NOMO-1 (cell line): ENCODE measurements around the gene FAM234B.
A peak's percentile ranks its signal among the peaks of the same experiment; 100 is the strongest.

ENCODE experiments used
- DNase-seq, 2 experiments: peaks; one replicate each; lab custom pipeline; 2025; ENCODE audit not compliant: unreplicated experiment in 2 of 2; lab: John Stamatoyannopoulos, UW

FAM234B gene

GRCh38 chr12:13088496-13088895, 44.3 kb downstream of the FAM234B start:
- DNase-seq, result no peak

GRCh38 chr12:13090054-13090453, 45.9 kb downstream of the FAM234B start:
- DNase-seq, result peak in 1 of 2 experiments; percentile 48

- no peak for DNase-seq
These were observed 47.7 kb downstream of the FAM234B start for GRCh38 chr12:13091832-13092231.

GRCh38 chr12:13093191-13093847, 49.1 kb downstream of the FAM234B start:
- no peak for DNase-seq

- DNase-seq, result no peak
These were observed 49.7 kb downstream of the FAM234B start for GRCh38 chr12:13093848-13094220.

- peak; percentile 52 to 90 for DNase-seq
These were observed 50.2 kb downstream of the FAM234B start for GRCh38 chr12:13094367-13094766.

GRCh38 chr12:13095266-13095995, 51.2 kb downstream of the FAM234B start:
- no peak for DNase-seq

- peak; percentile 33 to 66 for DNase-seq
These were observed 53.4 kb downstream of the FAM234B start for GRCh38 chr12:13097491-13098011.

GRCh38 chr12:13099066-13099843, 55.1 kb downstream of the FAM234B start:
- DNase-seq, result peak; percentile 73 to 81

GRCh38 chr12:13099844-13100604, 55.8 kb downstream of the FAM234B start:
- no peak for DNase-seq

- no peak for DNase-seq
These were observed 56.4 kb downstream of the FAM234B start for GRCh38 chr12:13100605-13100881.

GRCh38 chr12:13100882-13101769, 56.9 kb downstream of the FAM234B start:
- peak; percentile 91 to 98 for DNase-seq

GRCh38 chr12:13101821-13102375, 57.7 kb downstream of the FAM234B start:
- DNase-seq, result peak in 1 of 2 experiments; percentile 39

GRCh38 chr12:13102461-13103195, 58.4 kb downstream of the FAM234B start:
- DNase-seq, result no peak

- no peak for DNase-seq
These were observed 59.3 kb downstream of the FAM234B start, which contains the start of gene GSG1 for GRCh38 chr12:13103391-13104033. GSG1 (minus strand) TSS chr12:13103667; CDS start chr12:13103512, 155 bp downstream.

- DNase-seq, result peak; percentile 13 to 24
These were observed 60.2 kb downstream of the FAM234B start for GRCh38 chr12:13104409-13104808.

- no peak for DNase-seq
These were observed 61.6 kb downstream of the FAM234B start for GRCh38 chr12:13105781-13106180.

GRCh38 chr12:13106666-13107065, 62.5 kb downstream of the FAM234B start:
- no peak for DNase-seq
